ENCODE data around the gene C5orf15.

The C5orf15 gene

DNA sequence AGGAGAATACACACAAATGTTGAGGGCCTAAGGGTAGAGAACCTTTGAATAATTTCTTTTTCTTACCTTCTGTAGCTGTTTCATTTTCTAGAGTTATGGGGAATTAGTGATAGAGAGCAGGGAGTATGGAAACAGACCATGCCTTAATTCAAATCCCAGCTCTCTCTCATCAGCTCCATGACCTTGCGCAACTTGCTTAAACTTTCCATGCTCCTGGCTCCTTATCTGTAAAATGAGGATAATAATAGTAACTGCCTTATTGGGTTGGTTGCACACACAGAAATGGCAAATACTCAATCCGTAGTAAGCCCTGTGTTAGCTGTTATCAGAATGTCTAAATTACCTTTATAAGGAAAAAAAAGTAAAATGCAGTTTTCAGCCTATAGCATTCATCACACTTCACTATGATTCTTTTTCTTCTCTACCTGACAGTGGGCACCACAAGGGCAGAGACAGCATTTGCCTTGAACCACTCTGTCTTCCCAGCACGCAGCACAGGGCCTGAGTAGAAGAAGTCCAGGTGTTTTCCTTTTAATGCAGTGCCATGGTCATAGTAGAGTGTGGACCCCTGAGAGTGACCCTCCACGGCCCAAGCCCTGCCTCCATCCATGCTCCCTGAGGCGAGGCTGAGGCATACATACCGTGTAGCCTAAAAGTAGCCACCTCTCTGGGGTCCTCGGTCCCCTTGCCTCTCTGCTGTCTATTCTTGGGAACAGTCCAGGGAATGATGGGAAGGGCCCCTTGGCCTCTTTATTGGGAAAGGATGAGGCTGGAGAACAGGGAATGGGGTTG is 17.4 kb downstream of the C5orf15 start:
- TF ChIP-seq ZFX (IDR thresholded peaks at IDR 0.05; ENCODE audit: borderline replicate concordance): no peak
- TF ChIP-seq, protein P1, sequence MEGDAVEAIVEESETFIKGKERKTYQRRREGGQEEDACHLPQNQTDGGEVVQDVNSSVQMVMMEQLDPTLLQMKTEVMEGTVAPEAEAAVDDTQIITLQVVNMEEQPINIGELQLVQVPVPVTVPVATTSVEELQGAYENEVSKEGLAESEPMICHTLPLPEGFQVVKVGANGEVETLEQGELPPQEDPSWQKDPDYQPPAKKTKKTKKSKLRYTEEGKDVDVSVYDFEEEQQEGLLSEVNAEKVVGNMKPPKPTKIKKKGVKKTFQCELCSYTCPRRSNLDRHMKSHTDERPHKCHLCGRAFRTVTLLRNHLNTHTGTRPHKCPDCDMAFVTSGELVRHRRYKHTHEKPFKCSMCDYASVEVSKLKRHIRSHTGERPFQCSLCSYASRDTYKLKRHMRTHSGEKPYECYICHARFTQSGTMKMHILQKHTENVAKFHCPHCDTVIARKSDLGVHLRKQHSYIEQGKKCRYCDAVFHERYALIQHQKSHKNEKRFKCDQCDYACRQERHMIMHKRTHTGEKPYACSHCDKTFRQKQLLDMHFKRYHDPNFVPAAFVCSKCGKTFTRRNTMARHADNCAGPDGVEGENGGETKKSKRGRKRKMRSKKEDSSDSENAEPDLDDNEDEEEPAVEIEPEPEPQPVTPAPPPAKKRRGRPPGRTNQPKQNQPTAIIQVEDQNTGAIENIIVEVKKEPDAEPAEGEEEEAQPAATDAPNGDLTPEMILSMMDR (IDR thresholded peaks at IDR 0.05): no peak
- H3K27ac ChIP-seq: no peak overlapping the region

DNA sequence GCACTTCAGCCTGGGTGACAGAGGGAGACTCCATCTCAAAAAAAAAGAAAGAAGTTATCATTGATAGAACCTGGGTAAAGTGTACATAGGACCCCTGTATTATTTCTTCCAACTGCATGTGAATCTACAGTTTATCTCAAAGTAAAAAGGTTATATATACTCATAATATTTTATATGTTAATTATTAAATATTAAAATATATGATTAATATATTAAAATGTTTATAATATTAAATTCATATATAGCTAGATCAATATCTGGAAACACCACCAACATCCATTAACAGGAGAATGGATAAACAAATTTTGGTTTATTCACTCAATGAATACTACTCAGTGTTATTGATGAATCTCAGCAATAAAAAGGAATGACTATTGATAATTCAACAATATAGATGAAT is 19.7 kb downstream of the C5orf15 start:
- TF ChIP-seq, protein P1 (IDR thresholded peaks at IDR 0.05): no peak
- no peak for TF ChIP-seq ZFX (IDR thresholded peaks at IDR 0.05; ENCODE audit: borderline replicate concordance)
- no peak overlapping the region for H3K27ac ChIP-seq

DNA sequence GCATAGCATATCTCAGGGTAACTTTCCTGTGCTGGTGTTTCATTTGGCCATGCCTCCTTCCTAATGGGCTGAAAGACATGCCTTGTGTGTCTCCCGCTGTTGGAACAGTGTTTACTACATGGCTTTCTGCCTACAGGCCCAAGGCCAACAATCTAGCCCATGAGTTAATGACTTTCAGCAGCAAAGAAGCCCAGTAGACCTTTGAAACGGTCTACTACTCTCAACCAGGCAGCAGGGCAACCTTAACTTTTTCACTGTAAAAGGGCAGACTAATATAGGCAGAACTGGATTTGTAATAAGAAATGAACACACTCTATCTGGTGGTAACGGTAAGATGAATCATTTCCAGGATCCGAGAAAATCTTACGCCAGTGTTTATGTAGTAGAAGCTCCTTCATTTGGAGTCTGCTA is 21.0 kb downstream of the C5orf15 start:
- TF ChIP-seq, protein P1 (IDR thresholded peaks at IDR 0.05): no peak
- TF ChIP-seq ZFX (IDR thresholded peaks at IDR 0.05; ENCODE audit: borderline replicate concordance): no peak
- H3K27ac ChIP-seq: no peak overlapping the region

DNA sequence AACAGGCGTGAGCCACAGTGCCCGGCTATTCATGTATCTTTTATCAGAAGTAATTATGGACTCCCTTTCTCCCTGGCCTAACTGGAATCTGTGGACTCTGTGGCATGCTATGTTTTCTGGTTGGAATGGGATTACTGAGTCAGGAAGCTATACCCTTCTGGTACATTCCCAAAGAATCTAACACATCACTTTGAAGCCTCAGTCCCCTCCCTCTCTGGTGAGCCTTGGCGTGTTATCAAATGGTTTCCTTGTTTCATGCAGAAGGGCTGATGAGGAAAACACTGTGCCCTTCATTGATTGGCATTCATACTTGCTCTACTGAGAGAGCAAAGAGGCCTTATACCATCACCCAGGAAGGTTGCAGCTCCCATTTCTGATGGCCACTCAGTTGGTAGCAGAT is 22.9 kb downstream of the C5orf15 start:
- no peak overlapping the region for H3K27ac ChIP-seq
- TF ChIP-seq ZFX (IDR thresholded peaks at IDR 0.05; ENCODE audit: borderline replicate concordance): no peak
- TF ChIP-seq, protein P1 (IDR thresholded peaks at IDR 0.05): no peak

DNA sequence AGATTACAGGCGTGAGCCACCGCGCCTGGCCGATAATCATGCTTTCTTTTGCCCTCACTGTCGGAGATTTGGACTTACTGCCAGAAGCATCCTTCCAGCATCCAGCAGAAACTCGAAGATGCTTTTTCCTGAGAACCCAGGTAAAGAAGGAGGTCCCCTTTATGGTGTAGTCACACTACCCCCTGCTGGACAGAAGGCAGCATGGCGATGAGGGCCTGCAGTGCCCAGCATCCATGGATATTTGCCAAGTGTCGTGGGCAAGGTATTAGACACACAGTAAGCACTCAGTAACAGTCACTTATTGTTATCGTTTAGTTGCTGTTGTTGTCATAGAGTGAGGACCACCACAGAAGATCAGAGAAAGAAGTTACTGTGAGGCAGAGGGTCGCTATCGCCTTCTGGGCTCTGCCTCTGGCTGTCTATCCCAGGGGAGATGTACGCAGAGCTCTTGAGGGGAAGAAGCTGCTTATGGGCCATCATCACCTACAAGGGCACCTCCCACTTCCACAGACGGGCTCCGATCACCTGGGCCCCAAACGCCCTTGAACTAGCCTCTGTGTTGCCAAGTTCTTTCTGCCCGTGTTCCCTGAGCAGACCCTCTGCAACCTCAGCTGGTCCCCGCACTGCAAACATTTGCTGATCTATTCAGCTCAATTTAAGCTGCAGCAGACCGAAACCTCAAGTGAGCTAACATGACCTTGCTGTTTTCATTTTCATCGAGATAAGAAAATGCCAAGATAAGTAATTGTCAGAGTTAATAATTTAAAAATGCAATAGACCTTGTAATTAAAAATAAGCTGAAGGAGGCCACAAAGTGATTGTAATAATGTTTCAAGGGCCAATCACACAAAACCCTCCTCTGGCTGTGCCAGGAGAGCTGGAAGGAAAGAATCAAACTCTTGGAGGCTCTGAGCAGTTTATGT is 23.9 kb downstream of the C5orf15 start:
- H3K27ac ChIP-seq: no peak overlapping the region
- TF ChIP-seq ZFX (IDR thresholded peaks at IDR 0.05; ENCODE audit: borderline replicate concordance): no peak
- TF ChIP-seq, protein P1 (IDR thresholded peaks at IDR 0.05): peak; percentile 62

DNA sequence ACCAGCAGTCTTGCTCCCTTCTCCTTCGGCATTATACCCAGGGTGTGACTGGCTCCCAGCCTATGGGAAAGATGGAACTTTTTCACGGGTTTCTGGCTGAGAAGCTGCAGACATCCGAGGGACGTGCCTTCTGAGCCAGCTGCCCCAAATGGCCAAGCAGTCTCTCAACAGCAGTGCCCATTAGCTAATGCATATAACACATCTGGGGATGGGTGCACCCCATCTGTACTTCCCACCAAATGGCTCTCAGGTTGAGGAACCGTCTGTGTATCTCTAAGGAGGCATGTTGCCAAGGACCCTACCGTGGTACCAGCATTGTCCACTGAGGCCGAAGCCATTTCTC is 25.0 kb downstream of the C5orf15 start:
- H3K27ac ChIP-seq: no peak overlapping the region
- TF ChIP-seq, protein P1 (IDR thresholded peaks at IDR 0.05): no peak
- TF ChIP-seq ZFX (IDR thresholded peaks at IDR 0.05; ENCODE audit: borderline replicate concordance): no peak

Measured in 22Rv1 (cell line).